Lower leg skin (tissue), 4 donors: ENCODE data around the gene UBE2A. TPM values are rescaled to one million over a fixed set of nuclear protein-coding genes. Genes with fewer than 3 reads are reported as not detected.

Experiments used
- DNase-seq, 2 donors: peaks; one replicate each; pipeline ENCODE4 v3.0.0-alpha.2; 2019; ENCODE audit warnings: low spot score in 2 of 2
- H3K4me3 ChIP-seq: fragments of 200-600 bp; sonication (generic); 2 replicates; pipeline ENCODE4 v1.5.1; 2017; ENCODE audit warnings: mild to moderate bottlenecking, low read depth; ENCODE audit not compliant: poor library complexity, severe bottlenecking
- CTCF ChIP-seq, 3 donors: fragments of 450-650 bp; IDR thresholded peaks; one replicate each; pipeline ENCODE4 v1.5.1; 2016; ENCODE audit warnings: antibody characterized with exemption in 3 of 3, mild to moderate bottlenecking in 3 of 3, moderate library complexity in 2 of 3
- POLR2A ChIP-seq, 2 donors: fragments of 450-650 bp; IDR thresholded peaks; one replicate each; pipeline ENCODE4 v1.6.1; 2016 to 2017; ENCODE audit warnings: antibody characterized with exemption in 2 of 2, mild to moderate bottlenecking in 1 of 2, moderate library complexity in 1 of 2
- WGBS, 2 donors: methylation state at CpG; one replicate each; pipeline ENCODE4 v1.1.5; 2018; 5-methylcytosine and 5-hydroxymethylcytosine counted together
- intact Hi-C: fragments of 100-400 bp; cut with DNase I; formaldehyde crosslinking; loops from one replicate; pipeline ENCODE4 v1.15.0; 2023; ENCODE audit warnings: low total_unique reads
- total RNA-seq, 4 donors: library from RNA; depleted of rRNA; stranded (reverse); fragments of >200 nt; gene quantifications; one replicate each; pipeline ENCODE4 v1.1.0, GENCODE V29; 2016

The UBE2A gene
- total RNA-seq, 4 donors from 2014 or later: 20.6 to 24.4 (median 22.4) TPM

GRCh38 chrX:119549327-119550016 is 24.9 kb upstream of the UBE2A start:
- intact Hi-C loops: no loop called here
- WGBS, 2 donors: 67 to 73% methylated on average over 7 of the region's 7 CpGs
- TF ChIP-seq POLR2A (IDR thresholded peaks at IDR 0.05) (no peak), CTCF (IDR thresholded peaks at IDR 0.05) (no peak)
- H3K4me3 ChIP-seq: no peak overlapping the region
- no peak for DNase-seq

GRCh38 chrX:119552508-119552907 is 21.9 kb upstream of the UBE2A start:
- no peak for DNase-seq
- WGBS, 2 donors: 65 to 76% methylated on average over 3 of the region's 3 CpGs

DNA sequence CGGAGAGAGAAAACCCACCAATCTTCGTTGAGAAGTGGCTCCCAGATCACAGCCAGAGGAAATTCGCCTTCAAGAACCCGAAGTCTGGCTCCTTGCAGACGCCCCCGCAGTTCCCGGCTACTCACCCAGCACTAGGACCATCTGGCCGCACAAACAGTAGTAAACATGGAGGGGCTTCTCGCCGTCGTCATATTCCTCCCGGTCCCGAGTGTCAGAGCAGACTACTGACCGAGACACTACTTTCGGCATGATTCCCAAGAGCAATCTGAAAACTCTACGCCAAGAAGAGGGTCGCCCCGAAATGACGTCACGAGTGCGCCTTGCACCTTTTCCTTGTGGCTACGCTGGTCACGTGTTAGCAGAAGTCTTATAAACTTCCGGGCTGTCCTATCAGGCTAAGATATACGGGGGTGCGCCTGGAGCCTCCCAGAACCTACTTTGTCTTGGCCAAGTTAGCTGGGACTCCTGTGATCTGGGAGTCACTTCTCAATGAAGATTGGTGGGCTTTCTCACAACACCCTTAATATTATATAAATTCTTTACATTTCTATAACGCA is 9.2 kb upstream of the UBE2A start, which contains the start of gene STEEP1:
TSS of gene STEEP1 (minus strand) at position 303 of the 557 bp plus-strand sequence. CDS start at position 249, 54 bp downstream.
- TF ChIP-seq CTCF (IDR thresholded peaks at IDR 0.05) (no peak), POLR2A (IDR thresholded peaks at IDR 0.05) (no peak)
- intact Hi-C loops: no loop called here
- peak within 1 kb of the TSS; percentile 30 for H3K4me3 ChIP-seq
- 2 to 34% methylated on average over 22 to 27 of the region's 27 CpGs for WGBS, 2 donors
- peak; percentile 88 to 97 for DNase-seq

More at GRCh38 chrX:119552508-119552907, 21.9 kb upstream of the UBE2A start:
- no peak for TF ChIP-seq POLR2A (IDR thresholded peaks at IDR 0.05)
- no peak for TF ChIP-seq CTCF (IDR thresholded peaks at IDR 0.05)
- no peak overlapping the region for H3K4me3 ChIP-seq
- intact Hi-C loops: no loop called here

DNA sequence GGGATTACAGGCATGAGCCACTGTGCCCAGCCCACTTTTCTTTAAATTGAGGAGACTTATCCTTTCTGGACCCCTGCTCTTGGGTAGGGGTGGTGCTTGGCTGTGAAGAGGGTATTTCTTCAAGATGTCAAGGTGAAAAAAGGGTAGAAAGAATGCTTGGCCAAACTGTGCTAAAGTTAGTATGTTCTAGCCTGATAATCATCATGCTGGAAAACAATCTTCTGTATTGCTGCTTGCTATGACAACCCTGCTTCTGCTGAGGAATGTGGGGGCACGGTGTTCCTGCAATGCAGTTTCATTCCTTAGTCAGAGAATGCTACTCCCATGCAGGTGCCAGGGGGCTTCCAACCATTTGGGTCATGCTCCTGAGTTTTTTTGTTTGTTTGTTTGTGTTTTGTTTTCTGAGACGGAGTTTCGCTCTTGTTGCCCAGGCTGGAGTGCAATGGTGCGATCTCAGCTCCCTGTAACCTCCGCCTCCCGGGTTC is 4.0 kb upstream of the UBE2A start:
- TF ChIP-seq CTCF (IDR thresholded peaks at IDR 0.05) (no peak), POLR2A (IDR thresholded peaks at IDR 0.05) (no peak)
- 82 to 88% methylated on average over 6 of the region's 6 CpGs for WGBS, 2 donors
- no peak overlapping the region for H3K4me3 ChIP-seq
- DNase-seq: no peak
- intact Hi-C loops: no loop called here

GRCh38 chrX:119573222-119573621 is 1.1 kb upstream of the UBE2A start:
- 41 to 56% methylated on average over 3 of the region's 3 CpGs for WGBS, 2 donors
- intact Hi-C loops: no loop called here
- H3K4me3 ChIP-seq: no peak overlapping the region
- TF ChIP-seq POLR2A (IDR thresholded peaks at IDR 0.05): no peak
- TF ChIP-seq CTCF (IDR thresholded peaks at IDR 0.05): no peak
- no peak for DNase-seq
